MCF 10A (cell line): Measurements from ENCODE around the gene FAM47B. TPM values are rescaled to one million over a fixed set of nuclear protein-coding genes. Genes with fewer than 3 reads are reported as not detected.

Source experiments
- BruUV-seq: library from RNA; stranded (reverse); fragments of 400-500 nt; replicated peaks from 2 replicates; lab custom pipeline; 2021; lab: Mats Ljungman, UMichigan
- CTCF ChIA-PET: fragments of 300-600 bp; sonication (Branson Sonifier 250); formaldehyde crosslinking; extraction: SDS; loops from one replicate; lab custom pipeline; 2021; ENCODE audit warnings: antibody characterized with exemption, inconsistent platforms; lab: Yijun Ruan, JAX
- POLR2A ChIA-PET: fragments of 300-600, 350-650 bp; sonication (Branson Sonifier 250); formaldehyde crosslinking; extraction: SDS; loops from one replicate; lab custom pipeline; 2020; ENCODE audit warnings: antibody characterized with exemption, inconsistent platforms; lab: Yijun Ruan, JAX
- DNase-seq: peaks from one replicate; pipeline ENCODE4 v3.0.0-alpha.2; 2018; ENCODE audit not compliant: unreplicated experiment
- H3K27ac Mint-ChIP-seq: one replicate; pipeline ENCODE4 v1.8.0; 2022; ENCODE audit warnings: mild to moderate bottlenecking, low read depth, mixed read lengths; ENCODE audit not compliant: unreplicated experiment
- H3K27me3 Mint-ChIP-seq: one replicate; pipeline ENCODE4 v1.8.0; 2022; ENCODE audit warnings: mixed read lengths; ENCODE audit not compliant: insufficient read depth, unreplicated experiment
- H3K36me3 Mint-ChIP-seq: one replicate; pipeline ENCODE4 v1.8.0; 2022; ENCODE audit warnings: mild to moderate bottlenecking, moderate library complexity, mixed read lengths; ENCODE audit not compliant: insufficient read depth, unreplicated experiment
- H3K4me1 Mint-ChIP-seq: one replicate; pipeline ENCODE4 v1.8.0; 2022; ENCODE audit warnings: mixed read lengths; ENCODE audit not compliant: insufficient read depth, unreplicated experiment
- H3K4me3 Mint-ChIP-seq: one replicate; pipeline ENCODE4 v1.8.0; 2022; ENCODE audit warnings: mild to moderate bottlenecking, moderate library complexity, mixed read lengths; ENCODE audit not compliant: unreplicated experiment
- H3K9me3 Mint-ChIP-seq: one replicate; pipeline ENCODE4 v1.8.0; 2022; ENCODE audit warnings: mixed read lengths; ENCODE audit not compliant: unreplicated experiment
- intact Hi-C: fragments of 100-400 bp; cut with micrococcal nuclease; formaldehyde crosslinking; loops from 2 replicates; pipeline ENCODE4 v1.14.1; 2022
- total RNA-seq: library from RNA; stranded (reverse); gene quantifications from 2 replicates; pipeline ENCODE4 v1.2.3, GENCODE V29; 2022
- TF ChIP-seq, protein P1 (sequence below): fragments of 200-600 bp; IDR thresholded peaks from one replicate; pipeline ENCODE4 v1.8.0; 2022; ENCODE audit warnings: antibody characterized with exemption, mild to moderate bottlenecking; ENCODE audit not compliant: unreplicated experiment

Gene FAM47B
- total RNA-seq, 1 experiment from 2014 or later: not detected

DNA sequence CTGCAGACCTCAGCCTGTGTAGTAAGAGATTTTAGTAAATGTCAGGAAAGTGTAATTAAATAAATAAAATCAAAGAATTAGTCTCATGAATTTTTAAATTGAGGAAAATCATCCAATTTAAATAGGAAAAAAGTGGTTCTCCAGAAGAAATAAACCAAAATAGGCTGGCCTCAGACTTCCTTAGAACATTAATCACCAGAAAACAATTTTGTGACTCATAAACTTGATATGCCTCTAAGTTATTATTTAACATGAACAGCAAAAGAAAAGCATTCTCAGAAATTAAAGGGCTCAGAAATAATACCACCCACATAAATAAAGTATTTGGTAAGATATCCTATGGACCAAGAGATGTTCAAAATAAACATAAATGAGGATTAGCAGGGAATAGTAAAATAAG, 14.3 kb downstream of the FAM47B start:
- Mint-ChIP-seq H3K4me1 (no peaks in the 10 kb centered on the region), H3K4me3 (no peak overlapping the region), H3K9me3 (no peaks in the 10 kb centered on the region), H3K27me3 (peaks cover 50% of the 10 kb centered on the region), H3K27ac (peak overlapping the region; percentile 21), H3K36me3 (no peaks in the 10 kb centered on the region)
- no TSS peak for BruUV-seq
- intact Hi-C loops: no loop called here
- TF ChIP-seq, protein P1, sequence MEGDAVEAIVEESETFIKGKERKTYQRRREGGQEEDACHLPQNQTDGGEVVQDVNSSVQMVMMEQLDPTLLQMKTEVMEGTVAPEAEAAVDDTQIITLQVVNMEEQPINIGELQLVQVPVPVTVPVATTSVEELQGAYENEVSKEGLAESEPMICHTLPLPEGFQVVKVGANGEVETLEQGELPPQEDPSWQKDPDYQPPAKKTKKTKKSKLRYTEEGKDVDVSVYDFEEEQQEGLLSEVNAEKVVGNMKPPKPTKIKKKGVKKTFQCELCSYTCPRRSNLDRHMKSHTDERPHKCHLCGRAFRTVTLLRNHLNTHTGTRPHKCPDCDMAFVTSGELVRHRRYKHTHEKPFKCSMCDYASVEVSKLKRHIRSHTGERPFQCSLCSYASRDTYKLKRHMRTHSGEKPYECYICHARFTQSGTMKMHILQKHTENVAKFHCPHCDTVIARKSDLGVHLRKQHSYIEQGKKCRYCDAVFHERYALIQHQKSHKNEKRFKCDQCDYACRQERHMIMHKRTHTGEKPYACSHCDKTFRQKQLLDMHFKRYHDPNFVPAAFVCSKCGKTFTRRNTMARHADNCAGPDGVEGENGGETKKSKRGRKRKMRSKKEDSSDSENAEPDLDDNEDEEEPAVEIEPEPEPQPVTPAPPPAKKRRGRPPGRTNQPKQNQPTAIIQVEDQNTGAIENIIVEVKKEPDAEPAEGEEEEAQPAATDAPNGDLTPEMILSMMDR: no peak
- CTCF ChIA-PET: interaction anchor here (1.0 kb wide), 1 partner anchor 31 kb away, joined by 3 read pairs; no protein-coding TSS in a partner anchor
- POLR2A ChIA-PET: no interaction called here
- peak; percentile 27 for DNase-seq

GRCh38 chrX:34961662-34962061, 19.1 kb downstream of the FAM47B start:
- ChIA-PET POLR2A (no interaction called here), CTCF (interaction anchor here (0.6 kb wide), 1 partner anchor 145 kb away, joined by 3 read pairs; no protein-coding TSS in a partner anchor)
- Mint-ChIP-seq H3K4me3 (no peak overlapping the region), H3K36me3 (no peaks in the 10 kb centered on the region), H3K9me3 (no peaks in the 10 kb centered on the region), H3K27me3 (peaks cover 41% of the 10 kb centered on the region), H3K27ac (no peak overlapping the region), H3K4me1 (peaks cover 5% of the 10 kb centered on the region)
- TF ChIP-seq, protein P1: no peak
- no TSS peak for BruUV-seq
- intact Hi-C loops: no loop called here
- DNase-seq: no peak

DNA sequence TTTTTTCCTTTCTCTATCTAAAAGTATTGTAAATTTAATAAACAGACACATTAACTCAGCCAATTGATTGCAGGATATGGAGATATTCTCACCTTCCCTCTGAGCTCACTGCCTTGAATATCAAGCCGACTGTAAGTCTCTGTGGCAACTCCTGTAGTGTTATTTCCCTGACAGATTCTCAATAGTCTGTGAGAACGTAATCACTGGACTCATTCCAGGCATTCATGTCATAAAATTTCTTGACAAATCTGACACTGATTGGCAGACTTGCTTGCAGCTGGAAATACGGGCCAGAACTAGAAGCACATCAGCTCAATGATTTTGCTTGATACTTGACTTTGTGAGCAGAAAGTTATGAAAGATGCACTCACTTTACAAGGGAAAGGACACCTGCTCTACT, 29.6 kb downstream of the FAM47B start:
- H3K36me3 Mint-ChIP-seq: no peaks in the 10 kb centered on the region
- no peaks in the 10 kb centered on the region for H3K4me1 Mint-ChIP-seq
- H3K27ac Mint-ChIP-seq: no peak overlapping the region
- ChIA-PET CTCF (interaction anchor here (0.6 kb wide), 1 partner anchor 17 kb away, joined by 5 read pairs; no protein-coding TSS in a partner anchor), POLR2A (interaction anchor here (0.9 kb wide), 1 partner anchor 14 kb away, joined by 3 read pairs; no protein-coding TSS in a partner anchor)
- TF ChIP-seq, protein P1: no peak
- intact Hi-C loops: no loop called here
- BruUV-seq: no TSS peak
- no peaks in the 10 kb centered on the region for H3K9me3 Mint-ChIP-seq
- peaks cover 38% of the 10 kb centered on the region for H3K27me3 Mint-ChIP-seq
- no peak for DNase-seq
- no peak overlapping the region for H3K4me3 Mint-ChIP-seq

DNA sequence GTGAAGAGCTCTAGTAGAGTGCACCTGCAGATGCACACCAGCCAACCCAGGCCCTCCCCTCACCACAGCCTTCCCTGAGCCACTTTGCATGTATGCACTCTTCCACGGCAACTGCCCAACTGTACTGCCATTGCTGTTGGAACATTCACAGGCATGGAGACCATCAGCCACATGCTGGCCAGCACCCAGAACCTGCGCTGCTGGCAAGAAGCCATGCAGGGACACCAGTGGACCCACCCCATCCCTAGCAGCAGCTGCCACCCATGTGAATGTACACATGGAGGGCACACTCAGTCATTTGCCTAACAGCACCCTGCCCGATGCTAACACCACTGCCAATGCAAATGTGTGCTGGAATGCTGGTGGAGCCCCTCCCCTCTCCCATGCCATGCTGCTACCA, 35.6 kb downstream of the FAM47B start:
- Mint-ChIP-seq H3K4me3 (no peak overlapping the region), H3K9me3 (peaks cover 19% of the 10 kb centered on the region), H3K27ac (no peak overlapping the region), H3K27me3 (peaks cover 31% of the 10 kb centered on the region), H3K36me3 (no peaks in the 10 kb centered on the region), H3K4me1 (no peaks in the 10 kb centered on the region)
- ChIA-PET CTCF (interaction anchor here (0.6 kb wide), 1 partner anchor 676 kb away, joined by 3 read pairs; no protein-coding TSS in a partner anchor), POLR2A (no interaction called here)
- DNase-seq: no peak
- TF ChIP-seq, protein P1: no peak
- no TSS peak for BruUV-seq
- intact Hi-C loops: no loop called here
